Panc1 (cell line): ENCODE results near the gene LRMDA.

Experiments used
- CTCF ChIP-seq: fragments of 450-650 bp; IDR thresholded peaks from 2 replicates; pipeline ENCODE4 v1.5.1; 2017; ENCODE audit warnings: mild to moderate bottlenecking
- POLR2AphosphoS5 ChIP-seq: IDR thresholded peaks from 2 replicates; pipeline ENCODE4 v1.6.1; 2012; ENCODE audit warnings: mild to moderate bottlenecking, low read depth, low read length, moderate library complexity
- REST ChIP-seq, 2 experiments: IDR thresholded peaks; 2 replicates each; pipeline ENCODE4 v1.6.1; 2011 to 2012; ENCODE audit warnings: low read depth in 2 of 2, control low read depth in 1 of 2, low read length in 1 of 2, mild to moderate bottlenecking in 1 of 2, moderate library complexity in 1 of 2; ENCODE audit not compliant: insufficient read depth in 1 of 2
- SIN3A ChIP-seq: IDR thresholded peaks from 2 replicates; pipeline ENCODE4 v1.6.1; 2012; ENCODE audit warnings: low read depth, mild to moderate bottlenecking, low read length, moderate library complexity, borderline replicate concordance; ENCODE audit not compliant: insufficient read depth
- TCF7L2 ChIP-seq: IDR thresholded peaks from 2 replicates; pipeline ENCODE4 v1.6.1; 2011; ENCODE audit warnings: mild to moderate bottlenecking, low read depth, low read length, inconsistent platforms

GRCh38 chr10:76285012-76285411, 853.6 kb downstream of the LRMDA start:
- no peak for TF ChIP-seq CTCF
- no peak for TF ChIP-seq REST (IDR thresholded peaks at IDR 0.05; ENCODE audit: insufficient read depth in 1 of 2, low read depth in 2 of 2, low read length in 1 of 2)
- no peak for TF ChIP-seq POLR2AphosphoS5
- no peak for TF ChIP-seq SIN3A
- no peak for TF ChIP-seq TCF7L2
